Stimulated activated naive CD8-positive, alpha-beta T cell treated with anti-CD3 and anti-CD28 coated beads, Interleukin-15, amount 100 ng/mL, for 72 hours (primary cell): ENCODE measurements around the gene SLC25A33.
A peak's percentile ranks its signal among the peaks of the same experiment; 100 is the strongest.
"Not testable (repeated sequence)": the region's sequence is repeated elsewhere in the genome, so short reads cannot be mapped to it uniquely, and the experiment has no call there.

Source experiments
- ATAC-seq: fragments of 150-1000 bp; cut with Tn5 transposase; 2 replicates; pipeline ENCODE4 v1.10.0; 2021; ENCODE audit warnings: mild to moderate bottlenecking, moderate library complexity
- DNase-seq, 2 donors: peaks; one replicate each; pipeline ENCODE4 v3.0.0; 2021 to 2022
- H3K27ac Mint-ChIP-seq, 2 donors: one replicate each; pipeline ENCODE4 v1.8.0; 2022; ENCODE audit warnings: mild to moderate bottlenecking in 2 of 2, mixed read lengths in 2 of 2, moderate library complexity in 2 of 2
- H3K27me3 Mint-ChIP-seq: one replicate; pipeline ENCODE4 v1.8.0; 2022; ENCODE audit warnings: mixed read lengths
- H3K4me1 Mint-ChIP-seq: one replicate; pipeline ENCODE4 v1.8.0; 2022; ENCODE audit warnings: mild to moderate bottlenecking, mixed read lengths
- H3K4me3 Mint-ChIP-seq, 2 donors: one replicate each; pipeline ENCODE4 v1.8.0; 2022; ENCODE audit warnings: mild to moderate bottlenecking in 2 of 2, mixed read lengths in 2 of 2, moderate library complexity in 1 of 2
- H3K9me3 Mint-ChIP-seq, 2 donors: one replicate each; pipeline ENCODE4 v1.8.0; 2022; ENCODE audit warnings: mixed read lengths in 2 of 2

The SLC25A33 gene

DNA sequence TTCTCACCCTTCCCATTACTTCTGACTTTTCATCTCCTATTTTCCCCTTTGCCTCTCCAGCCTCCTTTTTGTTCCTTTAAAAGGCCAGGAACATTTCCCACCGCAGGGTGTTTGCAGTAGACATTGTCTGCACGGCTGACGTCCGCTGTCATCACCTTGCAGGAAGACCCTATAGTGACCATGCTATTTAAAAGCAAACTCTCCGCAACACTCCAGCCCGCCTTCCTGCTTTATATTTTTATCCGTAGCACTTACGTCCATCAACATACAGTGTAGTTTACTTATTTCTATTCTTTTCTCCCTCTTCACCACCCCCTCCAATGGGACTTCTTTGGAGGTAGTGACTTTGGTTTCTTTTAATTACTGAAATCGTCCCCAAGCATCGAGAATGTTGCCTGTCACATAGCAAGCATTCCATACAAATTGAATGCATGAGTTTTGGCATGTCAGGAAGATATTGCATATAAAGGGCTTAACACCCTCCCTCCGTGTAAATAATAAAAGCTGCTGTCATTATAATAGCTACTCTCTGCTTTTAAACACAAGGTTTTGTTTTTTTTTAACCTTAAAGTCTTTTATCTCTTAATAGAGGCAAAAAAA lies 19.8 kb downstream of the SLC25A33 start:
- H3K4me3 Mint-ChIP-seq: no peak overlapping the region
- H3K27me3 Mint-ChIP-seq: no peaks in the 10 kb centered on the region
- no peaks in the 10 kb centered on the region for H3K9me3 Mint-ChIP-seq
- DNase-seq (no peak), ATAC-seq (no peak)
- peaks cover 37% of the 10 kb centered on the region for H3K4me1 Mint-ChIP-seq
- H3K27ac Mint-ChIP-seq: peak overlapping the region; percentile 13 to 29

DNA sequence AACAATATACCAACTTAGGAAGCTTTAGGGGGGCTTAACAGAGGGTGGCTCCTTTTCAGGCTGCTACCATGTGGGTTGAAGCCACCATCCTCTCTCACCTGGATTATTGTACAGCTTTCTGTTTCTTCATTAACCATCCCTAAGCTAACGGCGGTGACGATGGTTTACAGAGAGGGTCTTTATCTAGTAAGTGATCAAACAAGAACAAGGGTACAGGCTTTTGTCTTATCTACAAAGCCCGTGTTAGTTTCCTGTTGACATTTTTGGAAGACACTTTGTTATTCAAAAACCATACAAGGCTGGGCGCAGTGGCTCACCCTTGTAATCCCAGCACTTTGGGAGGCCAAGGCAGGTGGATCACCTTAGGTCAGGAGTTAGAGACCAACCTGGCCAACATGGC lies 20.4 kb downstream of the SLC25A33 start:
- Mint-ChIP-seq H3K27ac (peak overlapping the region; percentile 69 to 74), H3K9me3 (no peaks in the 10 kb centered on the region), H3K4me3 (no peak overlapping the region), H3K4me1 (peaks cover 37% of the 10 kb centered on the region), H3K27me3 (no peaks in the 10 kb centered on the region)
- ATAC-seq: no peak
- DNase-seq: no peak

DNA sequence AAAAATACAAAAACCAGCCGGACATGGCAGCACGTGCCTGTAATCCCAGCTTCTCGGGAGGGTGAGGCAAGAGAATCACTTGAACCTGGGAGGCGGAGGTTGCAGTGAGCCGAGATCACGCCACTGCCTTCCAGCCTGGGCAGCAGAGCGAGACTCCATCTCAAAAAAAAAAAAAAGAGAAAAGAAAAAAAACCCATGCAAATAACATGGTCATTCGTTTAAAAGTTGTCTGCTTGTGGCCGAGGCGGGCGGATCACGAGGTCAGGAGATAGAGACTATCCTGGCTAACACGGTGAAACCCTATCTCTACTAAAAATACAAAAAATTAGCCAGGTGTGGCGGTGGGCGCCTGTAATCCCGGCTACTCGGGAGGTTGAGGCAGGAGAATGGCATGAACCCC lies 20.8 kb downstream of the SLC25A33 start:
- H3K4me1 Mint-ChIP-seq: peaks cover 37% of the 10 kb centered on the region
- not testable (repeated sequence) for H3K27me3 Mint-ChIP-seq, ATAC-seq, DNase-seq, H3K4me3 Mint-ChIP-seq, H3K9me3 Mint-ChIP-seq, H3K27ac Mint-ChIP-seq

DNA sequence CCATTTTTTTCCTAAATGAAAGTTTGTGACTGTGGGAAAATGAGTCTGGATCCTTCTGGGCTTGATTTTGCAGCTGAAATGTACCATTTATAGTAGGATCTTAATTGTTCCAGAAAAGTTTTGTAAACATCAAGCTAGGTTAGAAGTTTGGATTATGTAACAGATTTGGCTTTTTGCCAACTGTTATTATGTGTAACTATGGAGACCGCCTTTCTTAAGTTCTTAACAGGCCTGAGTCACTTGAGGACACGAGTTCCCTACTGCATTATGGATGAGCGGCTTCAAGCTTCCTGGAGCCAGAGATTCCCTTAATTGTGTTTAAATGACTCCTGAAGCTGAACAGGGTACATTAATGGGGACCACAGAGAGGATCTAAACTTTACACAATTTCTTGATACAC lies 22.2 kb downstream of the SLC25A33 start:
- Mint-ChIP-seq H3K4me1 (peaks cover 29% of the 10 kb centered on the region), H3K9me3 (no peaks in the 10 kb centered on the region), H3K27ac (no peak overlapping the region), H3K4me3 (no peak overlapping the region), H3K27me3 (no peaks in the 10 kb centered on the region)
- DNase-seq (no peak), ATAC-seq (no peak)

DNA sequence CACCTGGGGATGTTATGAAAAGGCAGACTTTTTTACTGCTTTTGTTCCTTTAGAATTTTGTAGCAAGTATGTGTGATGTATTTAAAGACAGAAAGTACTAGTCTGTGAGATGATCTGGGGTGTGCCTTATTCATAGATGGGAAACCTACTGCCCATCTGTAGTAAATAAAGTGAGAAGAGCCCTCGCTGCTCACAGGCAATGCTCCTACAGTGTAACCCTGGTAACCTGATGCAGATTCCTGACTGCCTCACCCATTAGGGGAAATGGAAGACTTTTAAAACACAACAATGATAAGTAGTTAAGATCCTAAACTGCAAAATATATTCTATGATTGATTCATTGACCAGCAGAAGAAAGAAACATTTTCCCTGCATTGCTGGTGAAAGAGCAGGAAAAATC lies 30.0 kb downstream of the SLC25A33 start:
- no peak overlapping the region for H3K27ac Mint-ChIP-seq
- ATAC-seq (no peak), DNase-seq (no peak)
- no peaks in the 10 kb centered on the region for H3K27me3 Mint-ChIP-seq
- H3K4me1 Mint-ChIP-seq: no peaks in the 10 kb centered on the region
- H3K9me3 Mint-ChIP-seq: no peaks in the 10 kb centered on the region
- no peak overlapping the region for H3K4me3 Mint-ChIP-seq

DNA sequence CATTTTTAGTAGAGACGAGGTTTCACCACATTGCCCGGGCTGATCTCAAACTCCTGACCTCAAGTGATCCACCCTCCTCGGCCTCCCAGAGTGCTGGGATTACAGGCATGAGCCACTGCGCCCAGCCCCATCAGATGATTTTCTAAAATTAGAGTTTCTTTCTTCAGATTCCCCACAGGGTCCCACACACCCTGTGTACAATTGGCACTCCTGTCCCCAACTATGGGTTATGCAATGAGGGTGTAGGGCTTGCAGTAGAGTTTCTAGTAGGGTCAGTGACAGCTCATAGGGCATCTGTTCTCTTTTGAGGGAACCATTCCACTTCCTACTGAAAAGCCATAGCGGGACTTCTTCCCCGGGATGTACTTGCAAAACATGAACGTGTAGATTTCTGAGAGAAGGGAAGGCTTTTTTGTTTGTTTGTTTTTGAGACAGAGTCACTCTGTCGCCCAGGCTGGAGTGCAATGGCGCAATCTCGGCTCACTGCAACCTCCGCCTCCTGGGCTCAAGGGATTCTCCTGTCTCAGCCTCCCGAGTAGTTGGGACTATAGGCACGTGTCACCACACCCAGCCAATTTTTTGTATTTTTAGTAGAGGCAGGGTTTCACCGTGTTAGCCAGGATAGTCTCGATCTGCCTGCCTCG lies 31.7 kb downstream of the SLC25A33 start:
- not testable (repeated sequence) for H3K27ac Mint-ChIP-seq, H3K4me3 Mint-ChIP-seq, DNase-seq, H3K9me3 Mint-ChIP-seq, H3K27me3 Mint-ChIP-seq, H3K4me1 Mint-ChIP-seq, ATAC-seq

DNA sequence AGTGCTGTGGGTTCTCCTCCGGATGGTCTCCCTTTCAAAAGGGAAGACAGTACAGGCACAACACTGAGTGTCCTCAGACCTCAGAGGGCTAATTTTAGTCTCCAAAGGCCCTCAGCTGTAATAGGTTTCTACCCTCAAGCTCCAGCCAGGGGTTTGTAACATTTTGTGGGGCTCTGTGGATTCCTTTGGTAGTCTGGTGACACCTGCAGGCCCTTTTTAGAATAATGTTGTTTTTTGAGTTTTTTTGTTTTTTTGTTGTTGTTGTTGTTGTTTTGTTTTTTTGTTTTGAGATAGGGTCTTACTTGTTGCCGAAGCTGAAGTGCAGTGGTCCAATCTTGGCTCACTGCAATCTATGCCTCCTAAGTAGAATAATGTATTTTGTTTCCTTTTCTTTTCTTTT lies 34.5 kb downstream of the SLC25A33 start:
- Mint-ChIP-seq H3K27ac (no peak overlapping the region), H3K9me3 (no peaks in the 10 kb centered on the region), H3K4me1 (no peaks in the 10 kb centered on the region), H3K4me3 (no peak overlapping the region), H3K27me3 (no peaks in the 10 kb centered on the region)
- ATAC-seq: no peak
- DNase-seq: no peak

DNA sequence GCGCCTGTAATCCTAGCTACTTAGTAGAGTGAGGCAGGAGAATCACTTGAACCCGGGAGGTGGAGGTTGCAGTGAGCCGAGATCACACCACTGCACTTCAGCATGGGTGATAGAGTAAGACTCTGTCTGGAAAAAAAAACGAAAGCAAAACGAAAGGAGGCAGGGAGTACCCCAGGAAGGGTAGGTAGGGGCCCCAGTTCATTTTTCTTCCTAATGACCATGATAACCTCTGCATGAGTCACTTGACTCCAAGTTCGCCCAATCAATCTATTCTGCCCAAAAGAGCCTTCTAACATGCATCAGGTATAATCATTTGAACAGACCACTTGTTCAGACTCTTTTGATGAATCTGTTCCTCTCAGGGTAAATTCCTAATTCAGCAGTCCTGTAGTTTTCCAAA lies 36.2 kb downstream of the SLC25A33 start:
- H3K9me3 Mint-ChIP-seq: no peaks in the 10 kb centered on the region

DNA sequence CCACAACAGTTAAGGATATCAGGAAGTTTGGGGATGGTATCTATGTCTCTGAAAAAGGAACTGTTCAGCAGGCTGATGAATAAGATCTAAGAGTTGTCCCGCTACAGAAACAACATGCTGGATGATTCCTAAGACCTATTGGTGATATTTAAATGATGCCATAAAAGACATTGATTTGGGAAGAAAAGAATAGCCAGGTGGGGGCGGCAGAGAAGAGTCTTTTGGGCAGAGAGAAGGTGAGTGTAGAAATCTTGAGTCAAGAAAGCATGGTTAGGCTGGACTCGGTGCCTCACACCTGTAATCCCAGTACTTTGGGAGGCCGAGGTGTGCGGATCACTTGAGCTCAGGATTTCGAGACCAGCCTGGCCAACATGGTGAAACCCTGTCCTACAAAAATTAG lies 37.6 kb downstream of the SLC25A33 start:
- H3K4me3 Mint-ChIP-seq: no peak overlapping the region
- no peaks in the 10 kb centered on the region for H3K27me3 Mint-ChIP-seq
- no peak overlapping the region for H3K27ac Mint-ChIP-seq
- no peak for ATAC-seq
- H3K9me3 Mint-ChIP-seq: no peaks in the 10 kb centered on the region
- no peaks in the 10 kb centered on the region for H3K4me1 Mint-ChIP-seq
- no peak for DNase-seq

More for the DNA sequence above, 36.2 kb downstream of the SLC25A33 start:
- Mint-ChIP-seq H3K4me1 (no peaks in the 10 kb centered on the region), H3K27ac (no peak overlapping the region), H3K4me3 (no peak overlapping the region), H3K27me3 (no peaks in the 10 kb centered on the region)
- DNase-seq: no peak
- no peak for ATAC-seq

DNA sequence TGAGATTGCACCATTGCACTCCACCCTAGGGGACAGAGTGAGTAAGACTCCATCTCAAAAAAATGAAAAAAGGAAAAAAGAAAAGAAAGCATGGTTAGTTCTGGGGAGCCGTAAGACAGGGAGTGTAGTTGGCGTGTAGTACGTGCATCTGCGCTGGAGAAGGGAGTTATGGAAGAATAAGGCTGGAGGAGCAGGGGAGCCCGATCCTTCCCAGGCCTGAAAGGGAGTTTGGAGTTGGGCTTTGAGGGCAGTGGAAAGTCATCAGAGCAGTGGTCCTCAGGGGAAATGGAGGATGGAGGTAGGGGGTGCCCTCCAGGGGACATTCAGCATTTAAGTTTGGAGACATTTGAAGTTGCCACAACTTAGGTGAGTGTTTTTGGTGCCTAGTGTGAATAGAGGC lies 38.2 kb downstream of the SLC25A33 start:
- ATAC-seq: no peak

DNA sequence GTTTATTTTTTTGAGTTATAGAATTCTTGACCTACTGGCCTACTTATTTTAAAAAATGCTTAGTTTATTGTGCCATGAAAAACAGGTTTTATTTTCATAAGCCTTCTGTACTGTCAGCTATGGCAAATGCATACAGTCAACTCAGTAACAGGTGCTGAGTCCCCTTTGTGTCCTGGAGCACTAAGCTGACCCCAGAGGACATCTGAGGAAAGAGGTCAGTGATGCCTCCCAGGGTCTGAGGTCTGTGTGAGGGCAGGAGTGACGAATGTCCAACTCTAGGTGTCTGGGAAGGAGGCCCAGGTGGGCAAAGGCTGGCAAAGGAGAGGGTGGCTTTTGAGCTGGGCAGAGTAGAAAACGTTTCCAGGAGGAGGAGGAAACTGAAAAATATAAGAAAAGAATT lies 41.7 kb downstream of the SLC25A33 start:
- ATAC-seq (no peak), DNase-seq (no peak)
- H3K4me1 Mint-ChIP-seq: no peaks in the 10 kb centered on the region
- no peaks in the 10 kb centered on the region for H3K9me3 Mint-ChIP-seq
- no peaks in the 10 kb centered on the region for H3K27me3 Mint-ChIP-seq
- no peak overlapping the region for H3K27ac Mint-ChIP-seq
- H3K4me3 Mint-ChIP-seq: no peak overlapping the region

More for the DNA sequence above, 38.2 kb downstream of the SLC25A33 start:
- no peaks in the 10 kb centered on the region for H3K9me3 Mint-ChIP-seq
- H3K4me1 Mint-ChIP-seq: no peaks in the 10 kb centered on the region
- peak overlapping the region in 1 of 2 donors; percentile 12 for H3K27ac Mint-ChIP-seq
- H3K27me3 Mint-ChIP-seq: no peaks in the 10 kb centered on the region
- DNase-seq: no peak
- no peak overlapping the region for H3K4me3 Mint-ChIP-seq

DNA sequence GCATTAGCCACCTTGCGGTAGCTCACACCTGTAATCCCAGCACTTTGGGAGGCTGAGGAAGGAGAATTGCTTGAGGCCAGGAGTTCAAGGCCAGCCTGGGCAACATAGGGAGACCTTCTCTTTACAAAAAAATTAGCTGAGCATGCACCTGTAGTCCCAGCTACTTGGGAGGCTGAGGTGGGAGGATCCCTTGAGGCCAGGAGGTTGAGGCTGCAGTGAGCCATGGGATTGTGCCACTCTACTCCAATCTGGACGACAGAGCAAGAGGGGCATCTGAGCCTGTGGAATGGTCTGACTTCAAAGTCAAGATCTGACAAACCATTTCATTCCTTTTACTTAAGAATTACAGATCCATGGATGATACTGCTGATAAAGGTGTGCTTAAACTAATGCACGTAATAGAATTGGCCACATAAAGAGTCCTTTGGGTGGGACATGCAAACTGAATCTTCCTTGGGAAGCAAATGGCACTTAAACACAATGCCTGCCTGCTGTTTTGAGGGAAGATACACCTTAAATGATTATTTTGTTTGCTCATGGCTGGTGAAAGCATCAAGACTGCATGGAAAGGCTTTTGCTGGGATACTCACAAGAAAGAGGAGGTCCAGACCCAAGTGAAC lies 47.0 kb downstream of the SLC25A33 start:
- Mint-ChIP-seq H3K4me3 (no peak overlapping the region), H3K4me1 (peaks cover 24% of the 10 kb centered on the region), H3K27me3 (no peaks in the 10 kb centered on the region), H3K9me3 (no peaks in the 10 kb centered on the region), H3K27ac (no peak overlapping the region)
- no peak for ATAC-seq
- DNase-seq: no peak

DNA sequence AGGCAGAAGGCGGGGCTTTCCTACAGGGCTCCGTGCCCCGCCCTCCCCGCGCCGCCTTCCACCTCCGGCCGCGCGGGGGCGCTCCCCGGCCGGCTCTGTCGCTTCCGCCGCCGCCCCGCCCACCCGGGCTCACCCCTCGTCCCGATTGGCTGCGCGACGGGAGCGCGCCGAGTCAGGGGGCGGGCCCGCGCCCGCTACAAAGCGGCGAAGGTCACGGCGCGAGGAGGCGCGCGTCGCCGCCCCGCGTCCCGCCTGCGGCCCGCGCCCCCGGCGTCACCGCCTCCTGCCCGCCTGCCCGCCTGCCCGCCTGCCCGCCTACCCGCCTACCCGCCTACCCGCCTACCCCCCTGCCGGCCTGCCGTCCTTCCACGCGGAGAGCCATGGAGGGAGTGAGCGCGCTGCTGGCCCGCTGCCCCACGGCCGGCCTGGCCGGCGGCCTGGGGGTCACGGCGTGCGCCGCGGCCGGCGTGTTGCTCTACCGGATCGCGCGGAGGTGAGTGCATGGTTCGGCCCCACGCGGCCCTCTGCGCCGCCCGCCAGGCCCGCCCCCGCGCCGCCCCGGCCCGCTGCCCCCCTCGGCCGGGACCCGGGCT lies 49.4 kb downstream of the SLC25A33 start, which contains the start of gene TMEM201:
Gene TMEM201 (plus strand): TSS at position 361 of the 593 bp plus-strand sequence. CDS start 20 bp downstream, at position 381.
- ATAC-seq (peak; percentile 91), DNase-seq (peak; percentile 93 to 95)
- Mint-ChIP-seq H3K27ac (peak within 1 kb of the TSS; percentile 9 to 94), H3K9me3 (no peaks in the 10 kb centered on the region), H3K27me3 (no peaks in the 10 kb centered on the region), H3K4me1 (peaks cover 48% of the 10 kb centered on the region), H3K4me3 (peak within 1 kb of the TSS; percentile 90)

DNA sequence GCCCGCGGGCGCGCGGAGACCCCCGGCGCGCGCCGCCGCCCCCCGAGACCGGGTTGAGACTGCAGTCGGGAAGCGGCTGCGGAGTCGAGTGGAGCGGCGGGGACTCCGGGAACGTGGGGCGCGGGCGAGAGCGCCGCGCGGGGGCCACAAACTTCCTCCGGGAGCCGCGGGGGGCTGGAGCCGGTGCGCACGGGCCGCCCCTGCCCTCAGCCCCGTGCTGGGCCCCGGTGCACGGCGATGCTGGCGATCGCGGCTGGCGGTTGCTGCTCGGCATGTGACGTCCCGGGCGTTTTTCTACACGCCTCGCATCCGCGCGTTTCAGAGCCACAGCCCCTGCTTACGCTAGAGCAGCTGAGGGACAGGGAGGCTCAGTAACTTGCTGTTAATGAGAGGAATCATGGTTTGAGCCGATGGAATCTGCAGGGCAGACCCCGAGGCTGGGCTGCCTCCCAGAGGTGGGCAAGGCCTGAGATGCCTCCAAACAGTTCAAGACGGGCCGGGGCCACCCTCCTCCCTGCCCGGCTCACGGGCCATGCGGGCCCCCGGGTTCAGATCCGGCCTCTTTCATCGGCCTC lies 50.0 kb downstream of the SLC25A33 start:
- H3K27ac Mint-ChIP-seq: peak overlapping the region; percentile 9 to 94
- H3K4me1 Mint-ChIP-seq: peaks cover 51% of the 10 kb centered on the region
- ATAC-seq (peak; percentile 50), DNase-seq (peak; percentile 39 to 44)
- no peaks in the 10 kb centered on the region for H3K27me3 Mint-ChIP-seq
- peak overlapping the region; percentile 90 for H3K4me3 Mint-ChIP-seq
- no peaks in the 10 kb centered on the region for H3K9me3 Mint-ChIP-seq

DNA sequence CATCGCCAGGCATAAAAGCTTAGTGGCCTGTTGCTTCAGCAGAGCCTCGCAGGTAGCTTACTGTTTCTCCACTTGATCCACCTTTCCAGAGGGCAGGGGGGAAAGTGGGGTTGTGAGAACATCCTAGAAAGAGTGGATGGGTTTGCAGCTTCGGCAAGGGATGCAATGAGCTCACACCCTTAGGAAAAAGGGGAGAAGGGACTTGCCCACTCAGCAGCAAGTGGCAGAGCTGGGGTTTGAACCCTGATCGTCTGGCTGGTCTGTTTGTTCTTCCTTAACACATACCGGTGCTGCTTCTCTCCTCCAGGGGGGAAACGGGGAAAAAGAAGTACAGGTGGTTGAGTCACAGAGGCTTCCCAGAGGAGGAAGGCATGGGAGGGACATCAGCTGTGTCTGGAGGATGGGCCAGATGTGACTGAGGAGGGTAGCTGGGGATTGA lies 50.5 kb downstream of the SLC25A33 start:
- peaks cover 55% of the 10 kb centered on the region for H3K4me1 Mint-ChIP-seq
- H3K27me3 Mint-ChIP-seq: no peaks in the 10 kb centered on the region
- H3K4me3 Mint-ChIP-seq: peak overlapping the region; percentile 90
- ATAC-seq (no peak), DNase-seq (no peak)
- peak overlapping the region; percentile 31 to 94 for H3K27ac Mint-ChIP-seq
- H3K9me3 Mint-ChIP-seq: no peaks in the 10 kb centered on the region

DNA sequence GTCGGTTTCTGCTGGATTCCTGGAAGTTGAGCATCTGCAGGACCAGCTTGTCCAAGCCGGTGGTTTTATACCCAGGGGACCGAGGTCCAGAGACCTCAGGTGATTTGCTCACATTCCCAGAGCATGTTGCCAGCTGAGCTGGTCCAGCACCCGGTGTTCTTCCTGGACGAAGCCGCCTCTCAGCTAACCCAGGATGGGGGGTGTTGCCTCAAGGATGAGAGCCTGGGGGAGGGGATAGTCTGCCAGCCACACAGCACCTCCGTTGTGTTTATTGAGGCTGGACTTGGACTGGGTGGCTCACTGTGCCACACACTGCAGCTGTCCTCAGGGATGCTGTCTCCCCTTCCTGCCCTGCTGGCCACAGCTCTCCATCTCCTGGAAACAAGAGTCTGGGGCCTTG lies 50.9 kb downstream of the SLC25A33 start:
- Mint-ChIP-seq H3K4me1 (peaks cover 56% of the 10 kb centered on the region), H3K27ac (peak overlapping the region in 1 of 2 donors; percentile 31), H3K27me3 (no peaks in the 10 kb centered on the region), H3K4me3 (peak overlapping the region; percentile 90), H3K9me3 (no peaks in the 10 kb centered on the region)
- DNase-seq (no peak), ATAC-seq (no peak)
